Neural cell (in vitro differentiated cells): ENCODE results near the gene HIVEP3. TPM values are rescaled to one million over a fixed set of nuclear protein-coding genes. Genes with fewer than 3 reads are reported as not detected.

Experiments used
- H2AFZ ChIP-seq: fragments of 200-600, 300-800 bp; sonication (generic), shearing (Covaris generic); 2 replicates; pipeline ENCODE4 v1.6.0; 2014; ENCODE audit warnings: low read depth, mild to moderate bottlenecking, antibody characterized with exemption, low read length, moderate library complexity
- H3F3A ChIP-seq: fragments of 200-600 bp; shearing (Covaris generic); 2 replicates; pipeline ENCODE4 v1.6.1; 2016; ENCODE audit warnings: mild to moderate bottlenecking, moderate library complexity, mixed read lengths, antibody characterized with exemption, low read length; ENCODE audit not compliant: insufficient read depth, poor library complexity, severe bottlenecking
- H3K27ac ChIP-seq: fragments of 200-600, 300-800 bp; sonication (generic), shearing (Covaris generic); 2 replicates; pipeline ENCODE4 v1.5.1; 2014; ENCODE audit warnings: mild to moderate bottlenecking, low read length, moderate library complexity
- H3K27me3 ChIP-seq: fragments of 300-800, 200-600 bp; sonication (generic), shearing (Covaris generic); 2 replicates; pipeline ENCODE4 v1.6.0; 2014; ENCODE audit warnings: mild to moderate bottlenecking, low read depth, low read length, moderate library complexity; ENCODE audit not compliant: insufficient read depth
- H3K36me3 ChIP-seq: fragments of 300-800, 200-600 bp; sonication (generic), shearing (Covaris generic); 2 replicates; pipeline ENCODE4 v1.5.1; 2014; ENCODE audit warnings: mild to moderate bottlenecking, antibody characterized with exemption, low read length, moderate library complexity; ENCODE audit not compliant: insufficient read depth
- H3K4me2 ChIP-seq: fragments of 300-800, 200-600 bp; sonication (generic), shearing (Covaris generic); 2 replicates; pipeline ENCODE4 v1.6.0; 2014; ENCODE audit warnings: mild to moderate bottlenecking, low read length
- H3K4me3 ChIP-seq: fragments of 300-800, 200-600 bp; sonication (generic), shearing (Covaris generic); 2 replicates; pipeline ENCODE4 v1.5.1; 2014; ENCODE audit warnings: mild to moderate bottlenecking, low read length, moderate library complexity
- H3K79me2 ChIP-seq: fragments of 200-600 bp; shearing (Covaris generic); replicated peaks from 2 replicates; pipeline ENCODE4 v1.6.0; 2014; ENCODE audit warnings: mild to moderate bottlenecking, low read length, moderate library complexity; ENCODE audit not compliant: insufficient read depth
- H3K9ac ChIP-seq: fragments of 300-800, 200-600 bp; sonication (generic), shearing (Covaris generic); 2 replicates; pipeline ENCODE4 v1.6.1; 2016; ENCODE audit warnings: mild to moderate bottlenecking, low read length, mixed read lengths
- H3K9me2 ChIP-seq: fragments of 200-600 bp; shearing (Covaris generic); 2 replicates; pipeline ENCODE4 v1.6.1; 2016; ENCODE audit warnings: mild to moderate bottlenecking, low read length, mixed read lengths; ENCODE audit not compliant: insufficient read depth
- H3K9me3 ChIP-seq: fragments of 200-600, 300-800 bp; sonication (generic), shearing (Covaris generic); 2 replicates; pipeline ENCODE4 v1.6.1; 2016; ENCODE audit warnings: mild to moderate bottlenecking, mixed run types, low read length, moderate library complexity, mixed read lengths
- H4K20me1 ChIP-seq: fragments of 200-600 bp; shearing (Covaris generic); 2 replicates; pipeline ENCODE4 v1.6.1; 2016; ENCODE audit warnings: mild to moderate bottlenecking, mixed run types; ENCODE audit not compliant: insufficient read depth
- EP300 ChIP-seq: fragments of 450-650 bp; conservative IDR thresholded peaks from 2 replicates; pipeline ENCODE4 v1.6.1; 2014; ENCODE audit warnings: antibody characterized with exemption, mild to moderate bottlenecking, moderate library complexity; ENCODE audit not compliant: poor library complexity, severe bottlenecking
- EZH2 ChIP-seq: fragments of 200-600, 300-800 bp; shearing (Covaris generic), sonication (generic); IDR thresholded peaks from 2 replicates; pipeline ENCODE4 v1.6.1; 2014; ENCODE audit warnings: antibody characterized with exemption, low read length, borderline replicate concordance, mild to moderate bottlenecking; ENCODE audit not compliant: insufficient read depth, poor library complexity, severe bottlenecking
- MXI1 ChIP-seq: fragments of 450-650 bp; conservative IDR thresholded peaks from 2 replicates; pipeline ENCODE4 v1.6.1; 2014; ENCODE audit warnings: antibody characterized with exemption, mild to moderate bottlenecking; ENCODE audit not compliant: poor library complexity, severe bottlenecking
- POLR2AphosphoS5 ChIP-seq: IDR thresholded peaks from 2 replicates; pipeline ENCODE4 v1.6.1; 2012
- RAD21 ChIP-seq: fragments of 450-650 bp; conservative IDR thresholded peaks from 2 replicates; pipeline ENCODE4 v1.6.1; 2014; ENCODE audit warnings: antibody characterized with exemption, mild to moderate bottlenecking, moderate library complexity
- SMC3 ChIP-seq: fragments of 450-650 bp; conservative IDR thresholded peaks from 2 replicates; pipeline ENCODE4 v1.6.1; 2014; ENCODE audit warnings: antibody characterized with exemption, mild to moderate bottlenecking, moderate library complexity; ENCODE audit not compliant: poor library complexity
- TAF1 ChIP-seq: IDR thresholded peaks from 2 replicates; pipeline ENCODE4 v1.6.1; 2012; ENCODE audit warnings: low read depth
- polyA plus RNA-seq: library from polyadenylated mRNA; depleted of rRNA; stranded (reverse); fragments of >200 nt; gene quantifications from 2 replicates; pipeline ENCODE4 v1.2.3, GENCODE V29; 2014
- TF ChIP-seq, protein P1 (sequence below): IDR thresholded peaks from 2 replicates; pipeline ENCODE4 v1.6.1; 2012; ENCODE audit warnings: borderline replicate concordance
- TF ChIP-seq, protein P2 (sequence below): fragments of 450-650 bp; IDR thresholded peaks from 2 replicates; pipeline ENCODE4 v1.5.1; 2014; ENCODE audit warnings: antibody characterized with exemption, mild to moderate bottlenecking, moderate library complexity; ENCODE audit not compliant: poor library complexity, severe bottlenecking

Gene HIVEP3
- polyA plus RNA-seq, 1 donor from 2014 or later: 2.6 TPM

DNA sequence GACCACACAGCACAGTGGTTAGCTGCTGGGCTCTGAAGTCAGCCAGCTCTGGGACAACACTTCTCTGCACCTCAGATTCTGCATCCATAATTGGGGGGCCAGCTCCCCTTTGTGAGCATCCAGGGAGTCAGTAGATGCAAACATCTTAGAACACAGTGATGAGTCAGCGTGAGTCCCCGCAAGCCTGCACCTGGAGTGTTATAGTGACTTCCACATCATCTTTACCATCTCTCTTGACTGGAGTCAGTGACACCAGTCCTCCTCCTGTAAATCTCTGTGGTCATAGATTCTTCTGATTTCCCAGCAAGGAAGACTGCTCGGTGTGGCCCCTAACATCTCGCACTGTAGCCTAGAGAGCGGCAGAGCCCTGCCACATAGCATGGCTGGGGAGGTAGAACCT, 420.3 kb downstream of the HIVEP3 start:
- Histone ChIP-seq H3K27me3 (peaks cover 18% of the 10 kb centered on the region), H3K4me2 (no peak overlapping the region), H3K79me2 (no peaks in the 10 kb centered on the region), H3F3A (no peaks in the 10 kb centered on the region), H3K9me2 (no peaks in the 10 kb centered on the region), H3K27ac (no peak overlapping the region), H3K9ac (no peak overlapping the region), H3K4me3 (no peak overlapping the region), H4K20me1 (no peaks in the 10 kb centered on the region), H2AFZ (no peak overlapping the region), H3K36me3 (no peaks in the 10 kb centered on the region), H3K9me3 (no peaks in the 10 kb centered on the region)
- no peak for TF ChIP-seq RAD21
- no peak for TF ChIP-seq POLR2AphosphoS5
- no peak for TF ChIP-seq MXI1
- no peak for TF ChIP-seq SMC3
- TF ChIP-seq, protein P1, sequence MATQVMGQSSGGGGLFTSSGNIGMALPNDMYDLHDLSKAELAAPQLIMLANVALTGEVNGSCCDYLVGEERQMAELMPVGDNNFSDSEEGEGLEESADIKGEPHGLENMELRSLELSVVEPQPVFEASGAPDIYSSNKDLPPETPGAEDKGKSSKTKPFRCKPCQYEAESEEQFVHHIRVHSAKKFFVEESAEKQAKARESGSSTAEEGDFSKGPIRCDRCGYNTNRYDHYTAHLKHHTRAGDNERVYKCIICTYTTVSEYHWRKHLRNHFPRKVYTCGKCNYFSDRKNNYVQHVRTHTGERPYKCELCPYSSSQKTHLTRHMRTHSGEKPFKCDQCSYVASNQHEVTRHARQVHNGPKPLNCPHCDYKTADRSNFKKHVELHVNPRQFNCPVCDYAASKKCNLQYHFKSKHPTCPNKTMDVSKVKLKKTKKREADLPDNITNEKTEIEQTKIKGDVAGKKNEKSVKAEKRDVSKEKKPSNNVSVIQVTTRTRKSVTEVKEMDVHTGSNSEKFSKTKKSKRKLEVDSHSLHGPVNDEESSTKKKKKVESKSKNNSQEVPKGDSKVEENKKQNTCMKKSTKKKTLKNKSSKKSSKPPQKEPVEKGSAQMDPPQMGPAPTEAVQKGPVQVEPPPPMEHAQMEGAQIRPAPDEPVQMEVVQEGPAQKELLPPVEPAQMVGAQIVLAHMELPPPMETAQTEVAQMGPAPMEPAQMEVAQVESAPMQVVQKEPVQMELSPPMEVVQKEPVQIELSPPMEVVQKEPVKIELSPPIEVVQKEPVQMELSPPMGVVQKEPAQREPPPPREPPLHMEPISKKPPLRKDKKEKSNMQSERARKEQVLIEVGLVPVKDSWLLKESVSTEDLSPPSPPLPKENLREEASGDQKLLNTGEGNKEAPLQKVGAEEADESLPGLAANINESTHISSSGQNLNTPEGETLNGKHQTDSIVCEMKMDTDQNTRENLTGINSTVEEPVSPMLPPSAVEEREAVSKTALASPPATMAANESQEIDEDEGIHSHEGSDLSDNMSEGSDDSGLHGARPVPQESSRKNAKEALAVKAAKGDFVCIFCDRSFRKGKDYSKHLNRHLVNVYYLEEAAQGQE: no peak
- TF ChIP-seq EZH2: no peak
- no peak for TF ChIP-seq TAF1
- no peak for TF ChIP-seq EP300
- TF ChIP-seq, protein P2, sequence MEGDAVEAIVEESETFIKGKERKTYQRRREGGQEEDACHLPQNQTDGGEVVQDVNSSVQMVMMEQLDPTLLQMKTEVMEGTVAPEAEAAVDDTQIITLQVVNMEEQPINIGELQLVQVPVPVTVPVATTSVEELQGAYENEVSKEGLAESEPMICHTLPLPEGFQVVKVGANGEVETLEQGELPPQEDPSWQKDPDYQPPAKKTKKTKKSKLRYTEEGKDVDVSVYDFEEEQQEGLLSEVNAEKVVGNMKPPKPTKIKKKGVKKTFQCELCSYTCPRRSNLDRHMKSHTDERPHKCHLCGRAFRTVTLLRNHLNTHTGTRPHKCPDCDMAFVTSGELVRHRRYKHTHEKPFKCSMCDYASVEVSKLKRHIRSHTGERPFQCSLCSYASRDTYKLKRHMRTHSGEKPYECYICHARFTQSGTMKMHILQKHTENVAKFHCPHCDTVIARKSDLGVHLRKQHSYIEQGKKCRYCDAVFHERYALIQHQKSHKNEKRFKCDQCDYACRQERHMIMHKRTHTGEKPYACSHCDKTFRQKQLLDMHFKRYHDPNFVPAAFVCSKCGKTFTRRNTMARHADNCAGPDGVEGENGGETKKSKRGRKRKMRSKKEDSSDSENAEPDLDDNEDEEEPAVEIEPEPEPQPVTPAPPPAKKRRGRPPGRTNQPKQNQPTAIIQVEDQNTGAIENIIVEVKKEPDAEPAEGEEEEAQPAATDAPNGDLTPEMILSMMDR: no peak

DNA sequence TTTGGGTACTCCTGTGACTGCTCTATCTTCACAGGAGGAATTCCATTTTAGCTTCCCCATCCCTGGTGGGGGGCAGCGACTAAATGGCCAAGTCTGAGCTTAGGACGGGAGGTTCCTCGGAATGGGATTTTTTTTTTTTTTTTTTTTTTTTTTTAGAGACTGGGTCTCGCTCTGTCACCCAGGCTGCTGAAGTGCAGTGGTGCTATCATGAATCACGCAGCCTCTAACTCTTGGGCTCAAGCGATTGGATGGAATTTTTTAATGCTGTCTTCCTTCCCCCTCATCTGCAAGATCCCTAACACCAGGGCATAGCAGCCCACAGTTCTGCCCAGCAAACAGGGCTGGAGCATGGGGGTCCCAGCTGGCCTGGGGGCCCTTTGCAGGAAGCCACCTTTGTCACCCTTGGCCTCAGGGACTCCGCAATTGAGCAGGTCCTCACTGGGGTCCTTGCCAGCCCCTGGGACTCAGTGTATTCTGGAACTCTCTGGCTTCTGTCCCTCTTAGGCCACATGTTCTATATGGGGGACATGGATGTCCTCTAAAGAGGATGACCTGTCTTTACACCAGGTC, 421.2 kb downstream of the HIVEP3 start:
- Histone ChIP-seq H3K9me2 (no peaks in the 10 kb centered on the region), H3K9ac (no peak overlapping the region), H3F3A (no peaks in the 10 kb centered on the region), H2AFZ (no peak overlapping the region), H3K79me2 (no peaks in the 10 kb centered on the region), H3K36me3 (no peaks in the 10 kb centered on the region), H4K20me1 (no peaks in the 10 kb centered on the region), H3K4me2 (no peak overlapping the region), H3K27ac (no peak overlapping the region), H3K9me3 (no peaks in the 10 kb centered on the region), H3K4me3 (no peak overlapping the region), H3K27me3 (peaks cover 18% of the 10 kb centered on the region)
- TF ChIP-seq EP300 (no peak), RAD21 (no peak), MXI1 (no peak), EZH2 (no peak), SMC3 (no peak), TAF1 (no peak), POLR2AphosphoS5 (no peak)
- TF ChIP-seq, protein P2: no peak
- TF ChIP-seq, protein P1: no peak
